H1 (cell line): ENCODE measurements around the gene SMARCC2. TPM values are rescaled to one million over a fixed set of nuclear protein-coding genes. Genes with fewer than 3 reads are reported as not detected.

Source experiments
- CTCF ChIA-PET: fragments of 300-600 bp; sonication (Branson Sonifier 250); formaldehyde crosslinking; loops from one replicate; lab custom pipeline; 2021; ENCODE audit not compliant: partially characterized antibody; lab: Charles Lee
- POLR2A ChIA-PET: fragments of 300-600 bp; sonication (Branson Sonifier 250); formaldehyde crosslinking; loops from one replicate; lab custom pipeline; 2021; ENCODE audit warnings: inconsistent platforms; ENCODE audit not compliant: partially characterized antibody; lab: Charles Lee
- DNase-seq, 2 experiments: peaks; one replicate each; pipeline versions ENCODE4 v3.0.0 to v3.0.0-alpha.2; 2010 to 2022; ENCODE audit warnings: low spot score in 2 of 2, low read depth in 1 of 2, mixed read lengths in 1 of 2
- FAIRE-seq: peaks from 2 replicates; lab custom pipeline; 2011; peaks lifted over from hg19 to GRCh38; lab: Jason Lieb, UNC
- H2AFZ ChIP-seq: 2 replicates; pipeline ENCODE4 v1.8.1; 2012; ENCODE audit warnings: low read length, inconsistent platforms
- H2AK5ac ChIP-seq: 2 replicates; pipeline ENCODE4 v1.6.1; 2013; ENCODE audit warnings: low read depth, low read length
- H2BK120ac ChIP-seq: replicated peaks from 2 replicates; pipeline ENCODE3; 2013; ENCODE audit warnings: low read depth, low read length, inconsistent platforms
- H2BK12ac ChIP-seq: 2 replicates; pipeline ENCODE4 v1.6.1; 2013; ENCODE audit warnings: low read depth, low read length
- H2BK15ac ChIP-seq: 2 replicates; pipeline ENCODE4 v1.6.1; 2013; ENCODE audit warnings: low read length
- H2BK20ac ChIP-seq: 2 replicates; pipeline ENCODE4 v1.6.1; 2013; ENCODE audit warnings: low read length
- H2BK5ac ChIP-seq: 2 replicates; pipeline ENCODE4 v1.6.1; 2013; ENCODE audit warnings: low read depth, low read length
- H3K14ac ChIP-seq: 2 replicates; pipeline ENCODE4 v1.6.1; 2013; ENCODE audit warnings: inconsistent platforms; ENCODE audit not compliant: insufficient read length
- H3K18ac ChIP-seq: 2 replicates; pipeline ENCODE4 v1.6.1; 2013; ENCODE audit warnings: low read length; ENCODE audit errors: extremely low read depth
- H3K23ac ChIP-seq: 2 replicates; pipeline ENCODE4 v1.6.1; 2013; ENCODE audit warnings: inconsistent platforms; ENCODE audit not compliant: insufficient read length
- H3K23me2 ChIP-seq: 2 replicates; pipeline ENCODE4 v1.6.1; 2013; ENCODE audit warnings: low read depth, low read length
- H3K27ac ChIP-seq: 2 replicates; pipeline ENCODE4 v1.6.1; 2011; ENCODE audit warnings: low read depth, low read length, inconsistent platforms
- H3K27me3 ChIP-seq, 4 experiments: replicated peaks in 1 of 4; 1 replicate in 1 of 4; 2 replicates in 3 of 4; pipeline versions ENCODE4 v1.6.1 to v1.8.1; 2011 to 2013; ENCODE audit warnings: low read length in 3 of 4, mild to moderate bottlenecking in 3 of 4, inconsistent platforms in 2 of 4, mixed read lengths in 2 of 4, moderate library complexity in 1 of 4; ENCODE audit not compliant: control insufficient read depth in 3 of 4, insufficient read depth in 3 of 4; ENCODE audit errors: extremely low read depth in 1 of 4
- H3K36me3 ChIP-seq, 4 experiments: 2 replicates each; pipeline versions ENCODE4 v1.6.1 to v1.8.1; 2011 to 2013; ENCODE audit warnings: mild to moderate bottlenecking in 4 of 4, low read length in 3 of 4, moderate library complexity in 2 of 4, control low read depth in 1 of 4, inconsistent platforms in 1 of 4; ENCODE audit not compliant: insufficient read depth in 4 of 4, control insufficient read depth in 2 of 4
- H3K4ac ChIP-seq: replicated peaks from 2 replicates; pipeline ENCODE3; 2013; ENCODE audit warnings: low read length, low read depth, mixed read lengths, inconsistent platforms; ENCODE audit not compliant: insufficient read length
- H3K4me1 ChIP-seq, 4 experiments: replicated peaks in 1 of 4; 1 replicate in 1 of 4; 2 replicates in 3 of 4; pipeline versions ENCODE4 v1.6.1 to v1.8.1; 2011 to 2013; ENCODE audit warnings: low read length in 3 of 4, inconsistent platforms in 2 of 4, mixed read lengths in 1 of 4; ENCODE audit not compliant: insufficient read depth in 4 of 4, control insufficient read depth in 3 of 4
- H3K4me2 ChIP-seq, 2 experiments: 2 replicates each; pipeline versions ENCODE4 v1.6.1 to v1.8.1; 2011 to 2013; ENCODE audit warnings: low read depth in 2 of 2, low read length in 2 of 2, control low read depth in 1 of 2, inconsistent platforms in 1 of 2, mild to moderate bottlenecking in 1 of 2; ENCODE audit not compliant: insufficient read depth in 1 of 2
- H3K4me3 ChIP-seq, 4 experiments: fragments of 200-600, 300-600 bp in 1 of 4; sonication (generic), shearing (Covaris generic), sonication (Bioruptor Twin) in 1 of 4; 2 replicates each; pipeline versions ENCODE4 v1.5.1 to v1.8.1; 2011 to 2016; ENCODE audit warnings: low read length in 4 of 4, low read depth in 3 of 4, control low read depth in 2 of 4, inconsistent platforms in 2 of 4, mild to moderate bottlenecking in 2 of 4, mixed read lengths in 1 of 4, moderate library complexity in 1 of 4; ENCODE audit not compliant: insufficient read depth in 2 of 4; ENCODE audit errors: extremely low read depth in 1 of 4
- H3K56ac ChIP-seq: replicated peaks from 2 replicates; pipeline ENCODE3; 2013; ENCODE audit warnings: low read depth, mild to moderate bottlenecking, mixed read lengths, low read length, inconsistent platforms; ENCODE audit not compliant: insufficient read length
- H3K79me1 ChIP-seq: 2 replicates; pipeline ENCODE4 v1.6.1; 2013; ENCODE audit warnings: low read depth, low read length, control low read depth
- H3K79me2 ChIP-seq, 2 experiments: 2 replicates each; pipeline versions ENCODE4 v1.6.1 to v1.8.1; 2012 to 2013; ENCODE audit warnings: low read length in 2 of 2, mild to moderate bottlenecking in 2 of 2, inconsistent platforms in 1 of 2; ENCODE audit not compliant: insufficient read depth in 2 of 2, control insufficient read depth in 1 of 2
- H3K9ac ChIP-seq, 4 experiments: replicated peaks in 1 of 4; 1 replicate in 1 of 4; 2 replicates in 3 of 4; pipeline versions ENCODE4 v1.6.1 to v1.8.1; 2011 to 2013; ENCODE audit warnings: low read depth in 3 of 4, low read length in 3 of 4, control low read depth in 2 of 4, mild to moderate bottlenecking in 2 of 4, moderate library complexity in 2 of 4, inconsistent platforms in 1 of 4; ENCODE audit errors: extremely low read depth in 1 of 4
- H3K9me3 ChIP-seq, 2 experiments: 2 replicates each; pipeline versions ENCODE4 v1.6.1 to v1.8.1; 2012 to 2013; ENCODE audit warnings: mild to moderate bottlenecking in 2 of 2, moderate library complexity in 2 of 2, control low read depth in 1 of 2, inconsistent platforms in 1 of 2, low read depth in 1 of 2, low read length in 1 of 2, mixed read lengths in 1 of 2; ENCODE audit not compliant: insufficient read depth in 2 of 2
- H4K20me1 ChIP-seq, 2 experiments: replicated peaks in 1 of 2; 2 replicates each; pipeline versions ENCODE3 to v1.8.1; 2011 to 2013; ENCODE audit warnings: inconsistent platforms in 2 of 2, low read length in 2 of 2, mild to moderate bottlenecking in 1 of 2; ENCODE audit not compliant: insufficient read depth in 2 of 2, control insufficient read depth in 1 of 2
- H4K5ac ChIP-seq: 2 replicates; pipeline ENCODE4 v1.6.1; 2013; ENCODE audit warnings: low read length, low read depth, mixed read lengths, inconsistent platforms; ENCODE audit not compliant: insufficient read length
- H4K8ac ChIP-seq: 2 replicates; pipeline ENCODE4 v1.8.0; 2013; ENCODE audit warnings: mild to moderate bottlenecking, moderate library complexity, low read length, inconsistent platforms; ENCODE audit not compliant: insufficient read depth; ENCODE audit errors: extremely low read depth
- H4K91ac ChIP-seq: replicated peaks from 2 replicates; pipeline ENCODE3; 2013; ENCODE audit warnings: low read length, mixed read lengths, inconsistent platforms; ENCODE audit not compliant: insufficient read length
- EP300 ChIP-seq, 2 experiments: IDR thresholded peaks; 1 replicate in 1 of 2; 2 replicates in 1 of 2; pipeline ENCODE4 v1.6.1; 2011 to 2012; ENCODE audit warnings: low read depth in 2 of 2, low read length in 2 of 2, mild to moderate bottlenecking in 2 of 2, borderline replicate concordance in 1 of 2, inconsistent platforms in 1 of 2, moderate library complexity in 1 of 2
- GABPA ChIP-seq: IDR thresholded peaks from 2 replicates; pipeline ENCODE4 v1.6.1; 2011; ENCODE audit warnings: mild to moderate bottlenecking, low read length, moderate library complexity, borderline replicate concordance; ENCODE audit not compliant: insufficient read depth
- RAD21 ChIP-seq, 2 experiments: IDR thresholded peaks in 1 of 2; conservative IDR thresholded peaks in 1 of 2; 2 replicates each; pipeline ENCODE4 v1.6.1; 2011; ENCODE audit warnings: low read depth in 2 of 2, low read length in 2 of 2, improper control_type of control experiment in 1 of 2, inconsistent platforms in 1 of 2, mild to moderate bottlenecking in 1 of 2, moderate library complexity in 1 of 2
- RFX5 ChIP-seq: IDR thresholded peaks from 2 replicates; pipeline ENCODE4 v1.6.1; 2011; ENCODE audit warnings: low read depth, low read length, improper control_type of control experiment, borderline replicate concordance
- RNF2 ChIP-seq: fragments of 200-900, 300-1000 bp; sonication (generic); IDR thresholded peaks from 2 replicates; pipeline ENCODE4 v1.7.1; 2016; ENCODE audit warnings: borderline replicate concordance, low read depth, mild to moderate bottlenecking, antibody characterized with exemption, low read length; ENCODE audit not compliant: poor library complexity, severe bottlenecking; ENCODE audit errors: missing control alignments
- YY1 ChIP-seq: IDR thresholded peaks from 2 replicates; pipeline ENCODE4 v1.6.1; 2011; ENCODE audit warnings: low read depth, mild to moderate bottlenecking, low read length
- whole genome bisulfite sequencing, 2 experiments: shearing (Covaris generic) in 1 of 2; methylation state at CpG; one replicate each; pipeline versions ENCODE4 v1.1.6 to v1.1.7; 2013 to 2015; ENCODE audit warnings: low lambda C conversion rate in 2 of 2, mixed read lengths in 2 of 2, inconsistent platforms in 1 of 2, low coverage in 1 of 2, missing lambda C conversion rate in 1 of 2; ENCODE audit not compliant: insufficient replicate concordance in 2 of 2, insufficient coverage in 1 of 2, insufficient read length in 1 of 2; ENCODE audit errors: extremely low coverage in 1 of 2, missing lambda C conversion rate in 1 of 2; 5-methylcytosine and 5-hydroxymethylcytosine counted together
- long read RNA-seq, 2 experiments: library from RNA in 1 of 2; library from capped mRNA in 1 of 2; stranded (forward); transcript quantifications; one replicate each; pipeline ENCODE4 v2.0.0, GENCODE V29; 2021; ENCODE audit warnings: inconsistent platforms in 1 of 2
- polyA minus RNA-seq, 3 experiments: library from RNA; depleted of rRNA, polyadenylated mRNA; stranded (reverse); fragments of >200 nt; gene quantifications; 1 replicate in 2 of 3; 2 replicates in 1 of 3; pipeline ENCODE4 v1.2.3, GENCODE V29; 2011
- polyA plus RNA-seq, 7 experiments: library from polyadenylated mRNA; depleted of rRNA in 3 of 7; stranded (reverse) in 5 of 7; unstranded in 2 of 7; fragments of >200 nt in 5 of 7; fragments of 200-250 nt in 2 of 7; gene quantifications; 1 replicate in 5 of 7; 2 replicates in 1 of 7; 4 replicates in 1 of 7; pipeline versions ENCODE4 v1.2.1 to v1.2.3, GENCODE V29; 2011 to 2013; ENCODE audit warnings: missing spikeins in 2 of 7, mixed read lengths in 2 of 7
- total RNA-seq: library from RNA; stranded (reverse); fragmentation: NEBNext Ultra II Directional; extraction: Animal tissue kit (Norgen Biotek cat#: 25700); gene quantifications from 2 replicates; pipeline ENCODE4 v1.2.1, GENCODE V29; 2021

The SMARCC2 gene
- total RNA-seq, result 66.3 and 78.5 TPM in 2 replicates
- 33.9 and 40.5 TPM in 2 replicates for polyA plus RNA-seq (2011; rRNA removed)
- 51.0 TPM for polyA plus RNA-seq (2011; cell fraction: cytosol; rRNA removed)
- 228 TPM for polyA plus RNA-seq (2011; cell fraction: nucleus; rRNA removed)
- 57.2 to 72.0 TPM (median 67.2 TPM) in 4 replicates for polyA plus RNA-seq (2012, experiment 1 of 2)
- polyA plus RNA-seq (2012, experiment 2 of 2), result 14.3 TPM
- polyA plus RNA-seq (2013, experiment 1 of 2), result 52.9 TPM
- 49.6 TPM for polyA plus RNA-seq (2013, experiment 2 of 2)
- 78.3 and 80.3 TPM in 2 replicates for polyA minus RNA-seq (2011; rRNA and poly(A)+ RNA removed)
- polyA minus RNA-seq (2011; cell fraction: cytosol; rRNA and poly(A)+ RNA removed), result 28.9 TPM
- polyA minus RNA-seq (2011; cell fraction: nucleus; rRNA and poly(A)+ RNA removed), result 139 TPM
- long read RNA-seq, experiment 1, partial matches to known transcripts, result 25 of 28 reads
- long read RNA-seq, experiment 1, other reads (novel, unspliced or antisense), result 3 of 28 reads
- long read RNA-seq, experiment 2, partial matches to known transcripts, result 9 of 14 reads
- long read RNA-seq, experiment 2, other reads (novel, unspliced or antisense), result 5 of 14 reads

DNA sequence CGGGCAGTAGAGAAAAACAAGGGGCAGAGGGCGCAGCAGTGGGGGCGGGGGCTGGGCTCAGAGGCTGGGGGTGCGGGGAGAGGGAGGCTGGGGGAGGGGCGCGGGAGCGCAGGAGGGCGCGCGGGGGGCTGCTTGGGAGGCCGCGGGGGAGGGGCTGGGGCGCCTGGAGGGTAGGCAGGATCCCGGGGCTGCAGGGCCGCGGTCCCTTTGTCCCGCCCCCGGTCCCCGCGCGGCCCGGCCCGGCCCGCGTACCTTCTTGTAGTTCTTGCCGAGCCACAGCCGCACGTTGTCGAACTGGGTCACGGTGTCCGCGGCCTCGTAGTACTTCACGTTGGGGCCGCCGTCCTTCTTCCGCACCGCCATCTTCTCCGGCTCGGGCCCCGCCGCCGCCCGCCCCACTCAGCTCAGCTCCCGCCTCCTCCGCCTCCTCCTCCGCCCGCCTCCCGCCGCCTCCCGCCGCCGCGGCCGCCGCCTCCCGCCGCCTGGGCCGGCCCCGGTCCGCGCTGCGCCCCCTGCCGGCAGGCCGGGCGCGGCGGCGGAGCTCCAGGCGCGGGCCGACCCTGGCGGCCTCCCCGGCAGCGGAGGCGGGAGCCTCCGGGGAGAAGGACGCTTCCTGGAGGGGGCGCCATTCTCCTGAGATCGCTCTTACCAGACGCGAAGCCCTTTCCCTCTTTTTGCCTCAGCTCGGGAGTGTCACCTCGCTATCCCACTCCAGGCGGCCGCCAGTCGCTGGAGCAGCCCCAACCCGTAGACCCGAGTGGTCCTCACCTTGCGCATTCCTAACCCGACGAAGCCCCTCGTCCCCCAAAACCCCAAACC is at the start of gene SMARCC2:
TSS of gene SMARCC2 (minus strand) at position 385 of the 819 bp plus-strand sequence. CDS start at position 363, 22 bp downstream.
- Histone ChIP-seq H4K20me1 (peaks cover 0 to 4% of the 10 kb centered on the region in 2 experiments), H3K4me2 (peak within 1 kb of the TSS; percentile 81 to 96), H3K14ac (peak within 1 kb of the TSS; percentile 6), H4K8ac (peak within 1 kb of the TSS; percentile 98), H3K9ac (peak within 1 kb of the TSS; percentile 85 to 92 (median 90)), H3K9me3 (no peaks in the 10 kb centered on the region), H2BK15ac (no peak within 1 kb of the TSS), H3K79me2 (peaks cover 14 to 31% of the 10 kb centered on the region in 2 experiments), H3K4me1 (peaks cover 2 to 8% (median 4%) of the 10 kb centered on the region in 4 experiments; a peak in 3 of 7 replicates), H2BK12ac (peak within 1 kb of the TSS; percentile 29; the same call in 1 of the 2 replicates), H2AK5ac (no peak within 1 kb of the TSS), H2AFZ (peak within 1 kb of the TSS; percentile 79; the same call in 1 of the 2 replicates), H4K91ac (peak within 1 kb of the TSS; percentile 92), H3K23ac (no peak within 1 kb of the TSS), H3K4me3 (peak within 1 kb of the TSS; percentile 82 to 95 (median 90)), H3K79me1 (peaks cover 3% of the 10 kb centered on the region; the same call in 1 of the 2 replicates), H3K18ac (peak within 1 kb of the TSS; percentile 91), H3K4ac (peak within 1 kb of the TSS; percentile 46), H3K27me3 (no peaks in the 10 kb centered on the region), H2BK120ac (no peak within 1 kb of the TSS), H2BK5ac (peak within 1 kb of the TSS; percentile 97), H3K56ac (peak within 1 kb of the TSS; percentile 80), H3K23me2 (peaks cover 11% of the 10 kb centered on the region), H3K36me3 (peaks cover 14 to 24% (median 19%) of the 10 kb centered on the region in 4 experiments), H4K5ac (peak within 1 kb of the TSS; percentile 96), H2BK20ac (no peak within 1 kb of the TSS), H3K27ac (peak within 1 kb of the TSS; percentile 81)
- DNase-seq (peak; percentile 75 to 92), FAIRE-seq (no peak)
- POLR2A ChIA-PET, result interaction anchor here (0.8 to 26.3 kb wide), 21 partner anchors 10 to 447 kb away, joined by 3 to 656 read pairs (median 9); partner anchors contain the start of genes ANKRD52, CNPY2, COQ10A and ERBB3
- WGBS, 2 experiments, result 1% methylated on average over 25 of the region's 93 CpGs; no CpG with 5 or more reads in 1 of the 2 experiments
- CTCF ChIA-PET, result interaction anchor here (0.6 to 6.2 kb wide), 36 partner anchors 8 to 447 kb away, joined by 3 to 111 read pairs (median 5); partner anchors contain the start of genes ANKRD52, ESYT1, MYL6 and PA2G4
- TF ChIP-seq RAD21 (IDR thresholded peaks at IDR 0.05 in 1 of 2, conservative IDR thresholded peaks at IDR 0.05 in 1 of 2; ENCODE audit: low read depth in 2 of 2, low read length in 2 of 2) (peak; percentile 26 to 48; a peak in 3 of 4 replicates), RFX5 (no peak), YY1 (peak; percentile 44; the same call in 1 of the 2 replicates), RNF2 (no peak), GABPA (0 out of 2 replicates have a peak, but pooled peaks have one; percentile 4), EP300 (IDR thresholded peaks at IDR 0.05; ENCODE audit: borderline replicate concordance in 1 of 2, low read depth in 2 of 2, low read length in 2 of 2) (peak in 1 of 2 experiments; percentile 26; a peak in 1 of 3 replicates)
